PC-9 (cell line): Measurements from ENCODE around the gene RRM2. TPM values are rescaled to one million over a fixed set of nuclear protein-coding genes. Genes with fewer than 3 reads are reported as not detected.
A peak's percentile ranks its signal among the peaks of the same experiment; 100 is the strongest.

ENCODE experiments used
- BruUV-seq: library from RNA; stranded (reverse); fragments of 400-500 nt; replicated peaks from 2 replicates; lab custom pipeline; 2021; lab: Mats Ljungman, UMichigan
- CTCF ChIA-PET: fragments of 300-600 bp; sonication (Branson Sonifier 250); formaldehyde crosslinking; loops from one replicate; lab custom pipeline; 2022; ENCODE audit warnings: antibody characterized with exemption; lab: Charles Lee
- POLR2A ChIA-PET: fragments of 300-600 bp; sonication (Branson Sonifier 250); formaldehyde crosslinking; loops from one replicate; lab custom pipeline; 2022; ENCODE audit warnings: antibody characterized with exemption; ENCODE audit not compliant: unreplicated experiment; lab: Charles Lee
- DNase-seq, 2 experiments: peaks; one replicate each; pipeline versions ENCODE4 v3.0.0 to v3.0.0-alpha.2; 2015 to 2022; ENCODE audit warnings: mixed read lengths in 1 of 2
- H2AFZ ChIP-seq: fragments of 200-600 bp; sonication (generic); 2 replicates; pipeline ENCODE4 v1.8.1; 2017; ENCODE audit warnings: antibody characterized with exemption
- H3F3A ChIP-seq: fragments of 200-600 bp; sonication (generic); 2 replicates; pipeline ENCODE4 v1.8.1; 2017; ENCODE audit warnings: antibody characterized with exemption, mild to moderate bottlenecking, low read depth; ENCODE audit not compliant: insufficient read depth
- H3K27ac ChIP-seq: fragments of 200-600 bp; sonication (generic); 2 replicates; pipeline ENCODE4 v1.6.1; 2016; ENCODE audit warnings: mixed run types
- H3K27me3 ChIP-seq: fragments of 200-600 bp; sonication (generic); 2 replicates; pipeline ENCODE4 v1.6.1; 2016; ENCODE audit warnings: low read depth, mixed run types; ENCODE audit not compliant: insufficient read depth
- H3K36me3 ChIP-seq: fragments of 200-600 bp; sonication (generic); 2 replicates; pipeline ENCODE4 v1.6.1; 2016; ENCODE audit warnings: low read depth, mixed run types
- H3K4me1 ChIP-seq: fragments of 200-600 bp; sonication (generic); replicated peaks from 2 replicates; pipeline ENCODE4 v1.6.1; 2016; ENCODE audit warnings: mixed run types; ENCODE audit not compliant: insufficient read depth
- H3K4me2 ChIP-seq: fragments of 200-600 bp; sonication (generic); 2 replicates; pipeline ENCODE4 v1.6.1; 2017; ENCODE audit warnings: mixed run types
- H3K4me3 ChIP-seq: fragments of 200-600 bp; sonication (generic); 2 replicates; pipeline ENCODE4 v1.6.1; 2016; ENCODE audit warnings: mixed run types
- H3K79me2 ChIP-seq: fragments of 200-600 bp; sonication (generic); 2 replicates; pipeline ENCODE4 v1.6.1; 2017; ENCODE audit warnings: low read depth, mixed run types
- H3K9me2 ChIP-seq: fragments of 200-600 bp; sonication (generic); 2 replicates; pipeline ENCODE4 v1.8.1; 2017; ENCODE audit warnings: mild to moderate bottlenecking; ENCODE audit not compliant: insufficient read depth
- H3K9me3 ChIP-seq: fragments of 200-600 bp; sonication (generic); 2 replicates; pipeline ENCODE4 v1.8.1; 2016; ENCODE audit warnings: low read depth; ENCODE audit not compliant: insufficient read depth
- H4K20me1 ChIP-seq: fragments of 200-600 bp; sonication (generic); 2 replicates; pipeline ENCODE4 v1.8.1; 2017; ENCODE audit not compliant: insufficient read depth
- CTCF ChIP-seq: fragments of 200-600 bp; sonication (generic); conservative IDR thresholded peaks from 2 replicates; pipeline ENCODE4 v1.6.1; 2017; ENCODE audit warnings: mixed run types, antibody characterized with exemption, mild to moderate bottlenecking, moderate library complexity
- EZH2 ChIP-seq: fragments of 200-600 bp; sonication (generic); IDR thresholded peaks from 2 replicates; pipeline ENCODE4 v1.8.0; 2017; ENCODE audit warnings: antibody characterized with exemption, low read depth
- intact Hi-C: fragments of 100-400 bp; cut with micrococcal nuclease; formaldehyde crosslinking; loops from one replicate; pipeline ENCODE4 v1.10.0; 2022; ENCODE audit not compliant: unreplicated experiment
- total RNA-seq: library from RNA; stranded (reverse); gene quantifications from 2 replicates; pipeline ENCODE4 v1.2.3, GENCODE V29; 2021

The RRM2 gene
- total RNA-seq, 1 experiment from 2014 or later = 105 TPM

- ChIA-PET POLR2A (no interaction called here), CTCF (interaction anchor here (0.6 kb wide), 1 partner anchor 61 kb away, joined by 15 read pairs; no protein-coding TSS in a partner anchor)
- H3K4me2 ChIP-seq = no peak overlapping the region
- H4K20me1 ChIP-seq = no peaks in the 10 kb centered on the region
- H3K4me3 ChIP-seq = no peak overlapping the region
- BruUV-seq = TSS peak; percentile 9
- no peak overlapping the region for H2AFZ ChIP-seq
- no peaks in the 10 kb centered on the region for H3K4me1 ChIP-seq
- H3K79me2 ChIP-seq = no peaks in the 10 kb centered on the region
- no peaks in the 10 kb centered on the region for H3K27me3 ChIP-seq
- no peak overlapping the region for H3K27ac ChIP-seq
- H3K9me2 ChIP-seq = no peaks in the 10 kb centered on the region
- no peaks in the 10 kb centered on the region for H3F3A ChIP-seq
- no peak for TF ChIP-seq EZH2
- TF ChIP-seq CTCF = no peak
- intact Hi-C loops = no loop called here
- no peak for DNase-seq
- H3K36me3 ChIP-seq = no peaks in the 10 kb centered on the region
- no peaks in the 10 kb centered on the region for H3K9me3 ChIP-seq
These were observed 42.1 kb downstream of the RRM2 start for GRCh38 chr2:10164601-10165000.

- Histone ChIP-seq H2AFZ (no peak overlapping the region), H4K20me1 (no peaks in the 10 kb centered on the region), H3K9me3 (no peaks in the 10 kb centered on the region), H3K4me2 (no peak overlapping the region), H3K79me2 (no peaks in the 10 kb centered on the region), H3K27ac (no peak overlapping the region), H3F3A (no peaks in the 10 kb centered on the region), H3K36me3 (no peaks in the 10 kb centered on the region), H3K27me3 (no peaks in the 10 kb centered on the region), H3K9me2 (no peaks in the 10 kb centered on the region), H3K4me1 (no peaks in the 10 kb centered on the region), H3K4me3 (no peak overlapping the region)
- intact Hi-C loops = no loop called here
- ChIA-PET POLR2A (no interaction called here), CTCF (no interaction called here)
- no peak for DNase-seq
- BruUV-seq = no TSS peak
- TF ChIP-seq EZH2 = no peak
- TF ChIP-seq CTCF = no peak
These were observed 42.7 kb downstream of the RRM2 start for GRCh38 chr2:10165282-10165681.

GRCh38 chr2:10165861-10166675, 43.5 kb downstream of the RRM2 start:
- Histone ChIP-seq H3K4me1 (no peaks in the 10 kb centered on the region), H2AFZ (no peak overlapping the region), H3K27ac (no peak overlapping the region), H3K4me2 (no peak overlapping the region), H3K36me3 (no peaks in the 10 kb centered on the region), H4K20me1 (no peaks in the 10 kb centered on the region), H3K9me3 (no peaks in the 10 kb centered on the region), H3K4me3 (no peak overlapping the region), H3F3A (no peaks in the 10 kb centered on the region), H3K9me2 (no peaks in the 10 kb centered on the region), H3K27me3 (no peaks in the 10 kb centered on the region), H3K79me2 (no peaks in the 10 kb centered on the region)
- DNase-seq = no peak
- ChIA-PET POLR2A (interaction anchor here (0.5 kb wide), 1 partner anchor 376 kb away, joined by 4 read pairs; no protein-coding TSS in a partner anchor), CTCF (interaction anchor here (0.6 kb wide), 1 partner anchor 145 kb away, joined by 4 read pairs; no protein-coding TSS in a partner anchor)
- BruUV-seq = no TSS peak
- TF ChIP-seq CTCF (no peak), EZH2 (no peak)
- intact Hi-C loops = no loop called here
